ENCODE data around the gene AKR1B15.

- TF ChIP-seq CTCF (IDR thresholded peaks at IDR 0.05) (no peak), ZFX (IDR thresholded peaks at IDR 0.05; ENCODE audit: borderline replicate concordance) (no peak)
Measured at GRCh38 chr7:134522601-134523000, 26.3 kb upstream of the AKR1B15 start.

Measured in 22Rv1 (cell line).